Right forelimb (tissue), 1 donor: ENCODE measurements around the gene SH3PXD2B.
A peak's percentile ranks its signal among the peaks of the same experiment; 100 is the strongest.

Experiments used
- DNase-seq: peaks from one replicate; pipeline ENCODE4 v3.0.0-alpha.2; 2018

Gene SH3PXD2B

DNA sequence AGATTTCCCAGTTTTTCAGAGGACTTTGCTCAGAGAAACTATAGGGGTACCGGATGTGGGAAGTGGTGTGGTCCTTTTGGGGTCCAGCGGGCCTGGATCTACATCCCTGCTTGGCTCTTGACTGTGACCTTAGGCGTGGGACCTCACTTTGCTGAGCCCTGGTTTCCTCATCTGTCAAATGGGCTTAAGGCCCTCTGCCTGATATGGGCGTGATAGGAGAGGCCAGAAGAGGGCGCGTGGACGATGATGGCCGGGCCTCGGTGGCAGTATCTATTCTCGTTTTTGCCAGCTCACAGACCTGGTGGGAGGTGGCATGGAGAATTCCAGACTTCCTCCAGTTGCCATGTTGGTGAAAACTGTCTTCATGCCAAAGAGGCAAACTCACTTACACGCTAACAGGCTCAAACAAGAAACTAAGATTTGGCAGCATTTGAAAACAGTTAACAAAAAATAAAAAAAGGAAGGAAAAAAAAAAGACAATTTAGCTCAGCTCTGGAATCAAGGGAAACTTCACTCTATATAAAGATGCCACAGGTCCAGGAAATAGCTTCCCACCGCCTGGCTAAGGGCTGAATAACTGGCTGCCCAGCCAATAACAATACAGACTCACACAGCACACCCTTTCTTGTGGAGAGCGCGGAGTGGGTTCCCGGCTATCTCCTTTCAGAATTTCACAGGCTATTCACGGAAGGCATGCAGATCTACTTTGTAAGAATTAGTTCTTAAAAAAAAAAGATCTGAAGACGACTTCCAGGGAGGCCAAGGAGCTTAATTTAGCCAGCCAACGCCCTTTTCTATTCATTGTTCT is 1.7 kb downstream of the SH3PXD2B start:
- DNase-seq, result no peak

- no peak for DNase-seq
These were observed 2.5 kb downstream of the SH3PXD2B start for GRCh38 chr5:172451771-172452197.

DNA sequence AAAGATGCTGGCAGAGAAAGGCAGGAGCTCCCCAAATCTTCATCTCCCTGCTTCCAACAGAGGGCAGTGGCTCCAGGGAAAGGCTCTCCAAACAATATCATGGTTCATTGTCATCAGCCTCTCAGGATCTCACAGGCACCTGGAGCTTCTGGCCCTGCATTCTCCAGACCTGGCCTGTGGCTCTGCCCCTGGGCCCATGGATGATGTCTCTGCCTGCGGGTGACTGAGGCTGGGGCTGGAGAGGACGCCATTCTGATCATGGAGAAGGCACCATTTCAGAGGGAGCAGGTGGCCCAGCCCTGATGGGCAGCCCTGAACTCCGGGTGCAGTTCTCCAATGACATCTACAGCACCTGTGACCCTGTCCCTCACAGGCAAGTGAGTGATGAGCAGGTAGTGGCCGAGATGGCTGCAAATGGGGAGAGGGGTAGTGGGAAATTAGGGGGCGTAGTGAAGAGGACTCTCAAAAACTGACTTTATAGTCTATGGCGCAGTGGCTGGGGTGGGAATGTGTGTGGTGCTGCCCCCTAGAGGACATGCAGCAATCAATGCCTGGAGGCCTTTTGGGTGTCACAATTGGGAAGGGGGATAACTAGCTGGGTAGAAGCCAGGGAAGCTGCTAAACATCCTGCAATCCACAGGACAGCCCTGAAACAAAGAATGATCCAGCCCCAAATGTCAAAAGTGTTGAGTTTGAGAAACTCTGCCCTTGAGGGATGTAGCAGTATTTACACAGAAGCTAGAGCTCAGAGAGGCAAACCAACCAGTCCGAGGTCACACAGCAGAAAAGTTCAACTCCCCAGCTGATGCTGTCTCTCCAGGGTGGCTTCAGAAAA is 3.2 kb downstream of the SH3PXD2B start:
- no peak for DNase-seq

DNA sequence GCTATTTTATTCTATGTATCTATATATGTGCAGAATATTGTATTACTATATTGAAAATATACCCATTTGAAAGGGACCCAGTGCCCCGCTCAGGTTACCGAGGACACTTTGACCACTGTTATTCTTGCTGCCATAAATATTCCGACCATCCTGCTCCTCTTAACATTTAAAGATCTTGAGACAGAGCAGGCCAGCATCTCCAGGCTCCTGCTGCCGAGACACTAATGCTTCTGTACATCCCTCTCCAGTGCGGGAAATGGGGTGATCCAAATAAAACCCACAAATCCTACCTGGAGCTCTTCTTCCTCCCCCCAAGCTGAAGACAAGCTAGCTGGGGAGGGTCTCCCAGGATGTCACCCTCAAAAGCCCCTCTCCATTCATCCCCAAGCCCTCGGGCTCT is 3.9 kb downstream of the SH3PXD2B start:
- DNase-seq, result no peak

GRCh38 chr5:172448999-172449398 is 5.3 kb downstream of the SH3PXD2B start:
- no peak for DNase-seq

DNA sequence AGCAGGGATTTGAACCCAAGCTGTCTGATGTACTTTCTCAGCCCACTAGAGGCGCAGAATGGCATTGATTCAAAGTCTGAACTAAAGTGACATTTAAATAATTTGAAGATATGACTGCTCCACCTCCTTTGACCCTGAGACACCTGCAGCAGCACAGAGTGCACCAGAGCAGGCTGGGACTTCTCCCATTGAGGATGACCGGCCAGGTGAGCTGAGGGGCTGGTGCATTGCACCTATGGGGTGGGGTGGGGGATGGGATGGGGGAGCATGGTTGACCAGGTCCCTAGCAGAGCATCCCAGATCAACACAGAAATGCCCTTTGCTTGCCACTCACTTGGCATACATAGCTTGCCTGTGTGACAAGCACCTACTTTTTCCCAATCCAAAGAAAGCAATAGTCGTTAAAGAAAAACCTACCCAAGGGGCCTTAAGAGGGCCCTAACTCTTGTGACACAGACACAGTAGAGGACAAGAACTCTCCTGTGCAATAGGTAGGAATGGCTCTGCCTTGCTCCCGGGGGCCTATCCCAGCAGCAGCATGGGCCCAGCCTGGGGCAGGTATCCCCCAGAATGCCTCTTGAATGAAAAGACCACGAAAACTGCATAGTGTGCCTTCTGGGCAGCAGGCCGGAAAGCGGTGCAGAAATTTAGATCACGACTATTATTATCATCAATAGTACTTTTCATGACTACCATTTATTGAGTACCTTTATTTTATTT is 6.5 kb downstream of the SH3PXD2B start:
- DNase-seq, result no peak

- no peak for DNase-seq
These were observed 7.8 kb downstream of the SH3PXD2B start for GRCh38 chr5:172446336-172447051.

GRCh38 chr5:172445866-172446265 is 8.5 kb downstream of the SH3PXD2B start:
- no peak for DNase-seq

DNA sequence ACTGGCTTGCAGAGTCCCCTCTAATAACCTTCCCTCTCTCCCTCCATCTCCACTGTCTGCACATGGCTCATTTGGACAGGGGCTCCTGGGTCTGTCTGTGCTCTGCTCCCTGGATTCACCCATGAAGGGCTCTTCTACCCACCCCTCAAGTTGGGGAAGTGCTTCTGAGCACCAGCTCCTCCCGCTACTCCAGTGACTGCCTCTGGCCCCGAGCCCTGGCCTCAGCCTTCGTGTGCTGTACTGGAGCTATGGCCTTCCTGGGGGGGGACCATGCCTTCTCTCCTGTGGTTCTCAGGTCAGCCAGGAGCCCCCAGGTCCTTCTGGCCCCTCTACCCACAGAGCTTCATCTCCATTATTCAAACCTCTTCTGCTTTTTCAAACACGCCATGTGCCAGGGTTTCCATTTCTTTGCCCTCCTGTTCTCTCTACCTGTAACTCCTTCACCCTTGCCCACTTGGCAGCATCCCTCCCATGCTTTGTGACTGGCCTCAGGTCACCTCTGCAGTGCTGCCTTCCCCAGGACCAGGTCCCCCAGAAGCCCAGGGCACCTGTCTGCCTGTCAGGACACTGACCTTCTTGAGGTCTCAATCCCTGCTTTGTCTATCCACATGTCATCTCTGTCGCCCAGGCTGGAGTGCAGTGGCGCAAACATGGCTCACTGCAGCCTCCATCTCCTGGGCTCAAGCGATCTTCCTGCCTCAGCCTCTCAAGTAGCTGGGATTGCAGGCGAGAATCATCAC is 9.5 kb downstream of the SH3PXD2B start:
- DNase-seq, result no peak

GRCh38 chr5:172444110-172444510 is 10.2 kb downstream of the SH3PXD2B start:
- no peak for DNase-seq

DNA sequence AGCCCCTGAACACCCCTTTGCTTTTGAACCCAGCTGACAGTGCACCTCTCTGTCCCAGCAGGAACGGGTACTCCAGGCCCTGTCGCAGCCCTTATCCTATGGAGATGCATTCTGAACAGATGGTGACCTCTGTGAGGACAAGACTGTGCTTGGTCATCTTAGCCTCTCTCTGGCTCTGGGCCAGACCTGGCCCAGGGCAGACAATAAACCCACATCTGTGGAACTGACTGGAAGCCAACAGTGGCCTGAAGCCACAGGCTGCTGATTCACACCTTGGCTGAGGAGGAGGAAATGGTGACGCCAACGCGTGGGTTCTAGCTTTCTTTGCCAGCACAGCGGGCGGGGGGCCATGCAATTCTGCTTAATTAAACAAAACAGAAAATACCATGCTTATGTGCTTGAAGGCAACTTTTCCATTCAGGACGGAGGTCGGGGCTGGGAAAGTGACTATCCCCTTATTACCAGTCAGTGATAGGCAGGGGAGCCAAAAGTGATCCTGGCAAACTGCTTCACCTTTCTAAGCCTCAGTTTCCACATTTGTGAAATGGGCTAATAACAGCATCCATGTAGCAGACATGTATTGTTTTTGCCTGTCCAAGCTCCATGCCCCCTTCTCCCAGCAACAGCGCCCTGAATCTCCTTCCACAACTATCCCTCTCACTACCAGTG is 10.8 kb downstream of the SH3PXD2B start:
- DNase-seq, result peak; percentile 75

DNA sequence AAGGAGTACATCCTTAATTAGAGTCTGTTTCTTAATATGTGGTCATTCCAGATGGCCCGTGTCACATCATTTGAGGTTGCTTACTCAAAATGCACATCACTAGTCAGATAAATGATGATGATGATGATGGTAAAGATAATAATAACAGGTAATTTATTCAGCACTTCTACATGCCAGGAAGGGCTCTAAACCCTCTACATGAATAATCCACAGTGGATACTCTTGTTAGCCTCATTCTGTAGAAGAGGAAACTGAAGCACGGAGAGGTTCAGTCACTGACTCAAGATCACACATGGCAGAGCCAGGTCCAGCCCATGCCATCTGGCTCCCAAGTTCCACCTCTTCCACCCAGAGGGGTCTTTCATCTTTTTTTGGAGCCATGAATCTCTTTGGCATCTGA is 11.7 kb downstream of the SH3PXD2B start:
- DNase-seq, result no peak

DNA sequence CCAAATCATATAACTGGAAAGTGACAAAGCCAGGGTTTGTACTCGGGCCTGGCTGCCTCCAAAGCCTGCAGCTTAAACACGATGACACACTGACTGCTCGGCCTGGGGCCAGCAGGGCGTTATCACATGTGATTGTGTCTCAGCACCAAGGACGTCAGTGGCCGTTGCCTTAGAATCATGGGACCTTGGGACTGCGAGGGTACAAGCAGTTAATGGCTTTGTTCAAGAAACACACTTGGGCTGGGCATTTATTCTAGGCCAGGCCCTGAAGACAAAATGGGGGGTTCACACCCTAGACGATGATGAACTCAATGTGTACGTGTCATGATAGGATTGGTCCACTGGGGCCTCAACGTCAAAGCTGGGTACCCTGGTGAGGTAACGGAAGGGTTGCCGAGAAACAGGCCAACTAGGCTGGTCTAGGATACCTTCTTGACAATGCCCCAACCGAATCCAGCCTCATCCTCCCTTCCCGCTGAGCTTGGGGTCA is 13.0 kb downstream of the SH3PXD2B start:
- DNase-seq, result no peak

DNA sequence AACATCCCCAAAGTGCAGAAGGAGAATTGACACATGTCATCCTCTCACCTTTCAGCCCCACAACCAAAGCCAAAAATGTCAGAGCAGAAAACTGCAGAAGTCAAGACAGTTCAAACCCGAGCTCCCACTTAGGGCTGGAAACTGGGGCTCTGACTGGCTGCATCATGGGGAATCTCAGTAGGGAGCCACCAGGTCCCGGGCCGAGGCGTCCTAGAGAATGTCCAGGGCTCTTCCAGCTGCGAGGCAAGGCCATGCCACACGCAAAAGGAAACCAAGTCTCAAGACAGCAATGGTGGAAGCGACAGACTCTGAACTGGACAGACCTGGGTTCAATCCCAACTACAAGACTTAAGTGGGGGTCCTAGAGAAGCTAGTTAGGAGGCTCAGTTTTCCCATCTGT is 13.8 kb downstream of the SH3PXD2B start:
- no peak for DNase-seq

- peak; percentile 80 for DNase-seq
These were observed 14.4 kb downstream of the SH3PXD2B start for GRCh38 chr5:172439785-172440477.

DNA sequence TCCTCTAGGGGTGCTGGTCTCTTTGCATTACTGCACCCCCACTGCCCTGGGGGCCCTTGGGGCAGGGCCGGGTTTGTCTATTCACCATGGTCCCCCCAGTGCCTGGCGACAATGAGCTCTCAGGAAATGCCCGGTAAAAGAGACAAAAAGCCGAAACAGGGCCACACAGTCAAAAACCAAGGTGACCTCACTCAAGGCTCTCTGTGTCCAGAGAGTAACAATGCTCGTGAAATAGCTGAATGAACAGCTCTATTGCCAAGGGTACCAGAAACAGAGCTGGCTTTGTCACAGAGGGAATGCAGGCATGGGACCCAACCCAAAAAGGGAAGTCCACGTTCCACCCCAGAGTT is 16.0 kb downstream of the SH3PXD2B start:
- DNase-seq, result no peak

DNA sequence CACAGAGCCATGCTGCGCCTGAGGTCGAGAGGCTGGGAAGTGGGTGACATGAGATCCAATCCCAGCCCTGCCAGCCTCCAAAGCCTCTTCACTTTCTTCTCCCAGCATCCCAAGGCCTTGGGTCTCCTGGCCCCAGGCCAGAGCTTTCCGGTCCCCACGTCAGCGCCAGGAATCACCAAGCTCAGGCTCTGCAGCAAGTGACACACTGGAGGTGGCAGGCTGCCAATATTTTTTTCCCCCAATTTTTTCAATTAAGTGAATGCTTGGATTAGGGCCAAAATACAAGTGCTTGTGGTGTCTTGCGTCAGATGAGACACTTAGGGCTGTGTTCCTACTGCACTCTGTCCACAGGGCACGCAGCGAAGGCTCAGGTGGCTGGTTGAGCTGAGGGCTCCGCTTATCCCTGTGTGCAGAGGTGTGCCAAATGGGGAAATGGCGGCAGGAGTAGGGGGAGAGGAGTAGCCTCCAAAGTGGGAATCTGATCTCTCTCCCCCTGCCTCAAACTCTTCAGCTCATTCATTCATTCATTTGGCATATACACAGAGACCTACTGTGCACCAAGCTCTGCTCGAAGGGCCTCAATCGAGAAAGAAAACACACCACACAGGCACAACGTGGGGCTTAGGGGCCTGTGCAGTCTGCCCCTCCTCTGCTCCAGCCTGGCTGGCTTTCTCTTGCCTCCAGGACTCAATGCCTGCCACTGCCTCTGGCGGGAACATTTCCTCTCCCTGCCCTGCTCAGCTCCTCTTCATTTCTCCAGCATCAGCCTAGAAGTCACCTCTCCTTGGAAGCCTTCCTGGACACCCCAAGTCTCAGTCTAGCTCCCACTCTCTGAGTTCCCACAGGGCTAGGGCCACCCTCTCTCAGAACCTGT is 16.6 kb downstream of the SH3PXD2B start:
- peak; percentile 67 for DNase-seq

DNA sequence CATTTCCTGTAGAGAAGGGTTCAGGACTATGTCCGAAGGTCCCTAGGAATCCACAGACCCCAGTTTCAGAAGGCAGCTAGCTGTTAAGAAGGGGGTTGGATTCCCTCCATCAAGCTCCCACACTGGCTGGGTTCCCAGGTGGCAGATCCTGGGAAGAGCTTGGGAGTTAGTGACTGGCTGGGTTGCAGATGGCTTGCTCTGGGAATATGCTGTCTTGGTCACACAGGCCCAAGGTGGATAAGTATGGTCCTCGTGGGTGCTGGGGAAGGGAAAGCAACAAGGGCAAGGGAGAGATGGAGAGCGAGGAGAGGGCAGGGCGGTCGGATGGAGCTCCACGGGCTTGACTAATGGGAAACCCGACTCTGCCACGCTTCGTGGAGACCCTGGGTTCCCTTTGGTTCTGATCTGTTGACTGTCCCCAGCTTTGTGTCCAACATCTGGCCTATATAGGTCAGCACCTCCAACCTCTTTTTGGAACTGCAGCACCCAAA is 17.4 kb downstream of the SH3PXD2B start:
- DNase-seq, result no peak

DNA sequence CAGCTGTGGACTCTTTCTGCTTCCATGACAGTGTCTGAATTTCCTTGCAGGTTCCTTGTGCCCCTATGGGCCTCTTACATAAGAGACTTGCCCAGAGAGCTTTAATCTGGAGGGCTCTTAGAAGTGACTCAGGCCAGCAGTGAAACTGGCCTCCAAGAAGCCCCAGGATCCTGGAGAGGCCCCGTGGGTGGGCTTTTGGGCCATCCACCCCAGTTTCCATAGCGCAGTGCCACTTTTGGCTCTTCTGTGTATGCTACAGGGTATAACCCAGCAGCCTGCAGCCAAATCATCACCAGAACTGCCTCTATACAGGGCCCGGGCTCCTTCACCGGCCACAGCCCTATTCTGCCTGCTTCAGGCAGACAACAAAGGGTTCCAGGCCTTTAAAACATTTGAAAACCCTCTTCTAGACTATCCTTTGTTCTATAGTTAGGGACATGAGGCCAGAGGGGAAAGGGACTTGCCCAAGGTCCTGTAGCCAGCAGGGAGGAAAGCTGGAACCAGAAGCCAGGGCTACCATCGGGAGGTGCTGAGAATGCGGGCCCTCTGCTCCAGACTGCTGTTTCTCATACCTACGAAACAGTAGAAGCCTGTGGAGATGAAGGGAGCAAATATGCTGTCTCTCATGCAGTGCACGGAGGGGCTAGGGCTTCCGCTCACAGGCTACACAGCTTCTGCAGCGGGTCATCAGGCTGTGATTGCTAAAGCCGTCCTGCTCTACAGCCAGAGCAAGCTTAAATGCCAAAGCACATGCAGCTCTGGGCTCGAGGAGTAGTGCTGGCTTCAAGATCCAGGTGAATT is 18.0 kb downstream of the SH3PXD2B start:
- DNase-seq, result no peak
